Epithelial cell of prostate (primary cell): Measurements from ENCODE around the gene SOAT2.

ENCODE experiments used
- DNase-seq: peaks from one replicate; pipeline ENCODE4 v3.0.0-alpha.2; 2011; ENCODE audit warnings: low read depth, low spot score
- H3K27ac ChIP-seq: fragments of 450-650 bp; 2 replicates; pipeline ENCODE4 v1.5.1; 2017; ENCODE audit warnings: mild to moderate bottlenecking

SOAT2 gene

DNA sequence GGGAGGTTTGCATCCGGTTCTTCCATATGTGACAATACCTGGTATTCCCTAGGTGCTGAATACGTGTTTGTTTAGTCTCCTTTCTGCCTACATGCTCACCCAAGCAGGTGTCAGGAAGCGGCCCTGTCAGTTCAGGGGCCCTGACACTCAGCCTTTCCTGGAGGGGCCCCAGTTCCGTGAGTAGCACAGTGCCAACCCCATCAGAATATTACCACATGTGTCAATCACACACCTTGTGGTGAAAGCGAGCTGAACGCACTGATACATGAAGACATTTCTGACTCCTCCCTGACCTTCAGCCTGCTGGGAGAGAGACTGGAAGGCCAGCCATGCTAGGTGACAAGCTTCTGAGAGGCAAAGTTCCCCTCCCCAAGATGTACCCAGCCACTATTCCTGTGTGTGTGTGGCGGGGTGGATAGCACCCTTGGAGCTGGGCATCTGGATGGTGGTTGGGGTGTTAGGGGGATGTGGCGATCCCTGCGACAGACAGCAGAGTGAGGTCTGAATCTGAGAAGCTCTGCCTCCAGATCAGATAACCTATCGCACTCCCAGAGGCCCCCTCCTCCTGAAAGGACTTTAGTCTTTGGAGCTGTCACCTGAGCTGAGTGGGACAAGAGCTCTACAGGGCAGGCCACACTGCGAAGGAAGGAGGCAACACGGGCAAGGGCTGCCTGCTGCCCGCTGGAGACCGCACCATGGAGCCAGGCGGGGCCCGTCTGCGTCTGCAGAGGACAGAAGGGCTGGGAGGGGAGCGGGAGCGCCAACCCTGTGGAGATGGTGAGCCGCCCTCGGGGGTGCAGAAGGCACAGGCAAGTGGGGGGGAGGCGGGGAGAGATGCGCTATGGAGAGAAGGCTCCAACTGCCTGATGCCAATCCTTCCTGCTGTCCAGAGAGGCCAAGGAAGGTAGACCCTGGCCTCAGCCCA is at the start of gene SOAT2:
Gene SOAT2 (plus strand): TSS at position 604 of the 925 bp plus-strand sequence. CDS start 92 bp downstream, at position 696.
- DNase-seq: no peak
- no peak within 1 kb of the TSS for H3K27ac ChIP-seq

GRCh38 chr12:53054112-53054878 is 49.0 kb upstream of the SOAT2 start:
- peak overlapping the region; percentile 88 for H3K27ac ChIP-seq
- DNase-seq: peak; percentile 75

GRCh38 chr12:53055471-53056266 is 47.6 kb upstream of the SOAT2 start:
- DNase-seq: no peak

GRCh38 chr12:53056296-53056695 is 47.0 kb upstream of the SOAT2 start:
- no peak for DNase-seq
- no peak overlapping the region for H3K27ac ChIP-seq

More at GRCh38 chr12:53055471-53056266, 47.6 kb upstream of the SOAT2 start:
- H3K27ac ChIP-seq: no peak overlapping the region

- no peak overlapping the region for H3K27ac ChIP-seq
Observed at GRCh38 chr12:53056901-53057300, 46.4 kb upstream of the SOAT2 start.

DNA sequence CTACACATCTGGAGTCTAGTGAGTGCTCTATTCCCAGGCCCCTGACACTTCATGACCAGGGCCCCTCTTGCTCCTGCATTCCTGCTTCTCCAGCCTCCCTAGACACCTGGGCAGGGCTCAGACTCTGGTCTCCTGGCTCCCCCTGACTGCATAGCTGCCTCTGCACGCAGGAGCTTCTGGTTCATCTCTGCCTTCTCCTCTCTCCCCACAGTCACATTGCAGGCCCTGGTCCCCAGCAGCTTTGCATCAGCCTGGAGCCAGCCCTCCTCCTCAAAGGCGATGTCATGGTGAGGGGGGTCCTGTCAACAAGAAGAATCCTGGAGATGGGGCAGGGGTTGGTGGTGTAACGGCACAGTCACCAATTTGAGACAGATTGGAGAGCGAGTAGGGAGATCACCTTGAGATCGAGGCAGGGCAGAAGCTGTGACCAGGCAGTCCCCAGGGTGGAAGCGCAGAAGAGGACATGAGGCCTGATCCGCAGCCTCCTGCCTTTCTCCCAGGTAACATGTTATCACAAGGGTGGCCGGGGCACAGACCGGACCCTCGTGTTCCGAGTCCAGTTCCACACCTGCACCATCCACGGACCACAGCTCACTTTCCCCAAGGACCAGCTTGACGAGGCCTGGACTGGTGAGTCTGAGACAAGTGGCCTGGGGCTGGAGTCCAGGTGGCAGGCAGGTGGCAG is 45.3 kb upstream of the SOAT2 start:
- no peak overlapping the region for H3K27ac ChIP-seq
- no peak for DNase-seq

More at GRCh38 chr12:53056901-53057300, 46.4 kb upstream of the SOAT2 start:
- no peak for DNase-seq

DNA sequence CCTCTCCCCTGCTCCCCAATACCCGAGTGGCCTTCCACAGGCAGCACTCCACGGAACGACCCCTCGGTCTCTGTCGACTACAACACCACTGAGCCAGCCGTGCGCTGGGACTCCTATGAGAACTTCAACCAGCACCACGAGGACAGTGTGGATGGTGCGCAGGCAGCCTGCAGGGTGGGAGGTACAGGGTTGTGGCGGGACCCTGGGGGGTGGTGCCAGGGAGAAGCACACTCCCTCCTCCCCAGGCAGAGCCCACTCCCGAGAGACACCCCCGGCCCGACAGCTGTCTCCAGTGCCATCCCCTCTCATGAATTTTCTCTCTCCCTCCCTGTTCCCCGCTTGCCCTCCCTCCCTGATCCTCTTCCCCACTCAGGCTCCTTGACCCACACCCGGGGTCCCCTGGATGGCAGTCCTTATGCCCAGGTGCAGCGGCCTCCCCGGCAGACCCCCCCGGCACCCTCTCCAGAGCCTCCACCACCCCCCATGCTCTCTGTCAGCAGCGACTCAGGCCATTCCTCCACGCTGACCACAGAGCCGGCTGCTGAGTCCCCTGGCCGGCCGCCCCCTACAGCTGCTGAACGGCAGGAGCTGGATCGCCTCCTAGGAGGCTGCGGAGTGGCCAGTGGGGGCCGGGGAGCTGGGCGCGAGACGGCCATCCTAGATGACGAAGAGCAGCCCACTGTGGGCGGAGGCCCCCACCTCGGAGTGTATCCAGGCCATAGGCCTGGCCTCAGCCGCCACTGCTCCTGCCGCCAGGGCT is 44.4 kb upstream of the SOAT2 start:
- no peak for DNase-seq
- no peak overlapping the region for H3K27ac ChIP-seq

DNA sequence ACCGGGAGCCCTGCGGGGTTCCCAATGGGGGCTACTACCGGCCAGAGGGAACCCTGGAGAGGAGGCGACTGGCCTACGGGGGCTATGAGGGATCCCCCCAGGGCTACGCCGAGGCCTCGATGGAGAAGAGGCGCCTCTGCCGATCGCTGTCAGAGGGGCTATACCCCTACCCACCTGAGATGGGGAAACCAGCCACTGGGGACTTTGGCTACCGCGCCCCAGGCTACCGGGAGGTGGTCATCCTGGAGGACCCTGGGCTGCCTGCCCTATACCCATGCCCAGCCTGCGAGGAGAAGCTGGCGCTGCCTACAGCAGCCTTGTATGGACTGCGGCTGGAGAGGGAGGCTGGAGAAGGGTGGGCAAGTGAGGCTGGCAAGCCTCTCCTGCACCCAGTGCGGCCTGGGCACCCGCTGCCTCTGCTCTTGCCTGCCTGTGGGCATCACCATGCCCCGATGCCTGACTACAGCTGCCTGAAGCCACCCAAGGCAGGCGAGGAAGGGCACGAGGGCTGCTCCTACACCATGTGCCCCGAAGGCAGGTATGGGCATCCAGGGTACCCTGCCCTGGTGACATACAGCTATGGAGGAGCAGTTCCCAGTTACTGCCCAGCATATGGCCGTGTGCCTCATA is 43.7 kb upstream of the SOAT2 start:
- no peak overlapping the region for H3K27ac ChIP-seq

GRCh38 chr12:53060064-53060720 is 43.1 kb upstream of the SOAT2 start:
- no peak overlapping the region for H3K27ac ChIP-seq
- DNase-seq: no peak

More for the DNA sequence above, 43.7 kb upstream of the SOAT2 start:
- no peak for DNase-seq

DNA sequence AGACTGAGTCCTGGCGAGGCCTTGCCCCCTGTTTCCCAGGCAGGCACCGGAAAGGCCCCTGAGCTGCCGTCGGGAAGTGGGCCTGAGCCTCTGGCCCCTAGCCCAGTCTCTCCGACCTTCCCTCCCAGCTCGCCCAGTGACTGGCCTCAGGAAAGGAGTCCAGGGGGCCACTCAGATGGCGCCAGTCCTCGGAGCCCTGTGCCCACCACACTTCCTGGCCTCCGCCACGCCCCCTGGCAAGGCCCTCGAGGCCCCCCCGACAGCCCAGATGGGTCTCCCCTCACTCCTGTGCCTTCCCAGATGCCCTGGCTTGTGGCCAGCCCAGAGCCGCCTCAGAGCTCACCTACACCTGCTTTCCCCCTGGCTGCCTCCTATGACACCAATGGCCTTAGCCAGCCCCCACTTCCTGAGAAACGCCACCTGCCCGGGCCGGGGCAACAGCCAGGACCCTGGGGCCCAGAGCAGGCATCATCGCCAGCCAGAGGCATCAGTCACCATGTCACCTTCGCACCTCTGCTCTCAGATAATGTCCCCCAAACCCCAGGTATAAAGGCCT is 42.5 kb upstream of the SOAT2 start:
- DNase-seq: no peak
- H3K27ac ChIP-seq: no peak overlapping the region

DNA sequence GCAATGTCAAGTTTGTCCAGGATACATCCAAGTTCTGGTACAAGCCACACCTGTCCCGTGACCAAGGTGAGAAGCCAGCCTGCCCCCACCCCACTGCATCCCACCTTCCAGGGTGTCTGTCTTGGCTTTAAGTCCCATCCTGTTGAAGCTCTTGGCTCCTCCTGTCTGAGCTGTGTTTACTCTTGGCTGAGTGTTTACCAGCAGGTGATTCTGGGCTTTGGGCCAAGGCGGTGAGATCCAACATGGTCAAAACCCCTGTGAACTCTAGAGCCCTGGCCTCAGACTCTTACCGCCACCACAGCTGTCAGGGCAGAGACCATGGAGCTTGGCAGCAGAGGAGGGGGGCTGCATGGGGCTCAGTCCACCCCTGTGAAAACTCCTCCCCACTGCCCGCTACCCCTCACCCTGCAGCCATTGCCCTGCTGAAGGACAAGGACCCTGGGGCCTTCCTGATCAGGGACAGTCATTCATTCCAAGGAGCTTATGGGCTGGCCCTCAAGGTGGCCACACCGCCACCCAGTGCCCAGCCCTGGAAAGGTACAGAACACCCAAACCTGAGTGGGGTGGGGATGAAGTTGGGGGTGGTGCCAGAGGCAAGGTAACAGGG is 41.8 kb upstream of the SOAT2 start:
- no peak for DNase-seq
- H3K27ac ChIP-seq: no peak overlapping the region

DNA sequence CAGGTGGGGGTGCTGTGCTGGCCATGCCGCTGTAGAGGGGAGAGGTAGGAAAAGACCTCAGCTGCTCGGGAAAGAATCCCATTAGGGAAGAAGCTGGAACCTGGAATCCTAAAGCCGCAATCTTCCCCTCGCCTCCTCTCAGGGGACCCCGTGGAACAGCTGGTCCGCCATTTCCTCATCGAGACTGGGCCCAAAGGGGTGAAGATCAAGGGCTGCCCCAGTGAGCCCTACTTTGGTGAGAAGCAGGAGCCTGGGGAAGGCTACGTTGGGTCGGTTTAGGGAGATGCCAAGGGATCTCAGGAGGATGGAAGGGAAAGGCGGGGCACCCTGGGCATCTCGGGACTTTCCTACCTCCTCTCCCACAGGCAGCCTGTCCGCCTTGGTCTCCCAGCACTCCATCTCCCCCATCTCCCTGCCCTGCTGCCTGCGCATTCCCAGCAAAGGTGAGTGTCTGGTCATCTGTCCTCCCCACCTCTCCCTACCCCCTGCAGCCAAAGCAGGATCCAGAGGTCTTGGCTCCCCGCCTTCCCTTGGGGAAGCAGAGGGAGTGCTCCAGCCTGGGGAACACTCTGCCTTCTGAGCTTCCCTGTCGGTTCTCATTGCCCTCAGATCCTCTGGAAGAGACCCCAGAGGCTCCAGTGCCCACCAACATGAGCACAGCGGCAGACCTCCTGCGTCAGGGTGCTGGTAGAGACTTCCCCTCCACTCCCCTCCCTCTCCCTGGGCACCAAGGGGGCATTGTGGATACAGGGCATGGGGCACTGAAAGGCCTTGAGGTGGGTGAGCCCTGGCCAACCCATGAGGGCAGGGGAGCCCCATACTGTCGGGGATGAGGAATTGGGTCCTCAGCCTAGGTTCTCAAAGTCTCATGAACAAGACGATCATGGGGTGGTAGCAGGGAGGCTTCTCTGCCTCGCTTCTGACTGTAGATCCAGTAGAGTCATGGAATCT is 41.0 kb upstream of the SOAT2 start:
- no peak overlapping the region for H3K27ac ChIP-seq

DNA sequence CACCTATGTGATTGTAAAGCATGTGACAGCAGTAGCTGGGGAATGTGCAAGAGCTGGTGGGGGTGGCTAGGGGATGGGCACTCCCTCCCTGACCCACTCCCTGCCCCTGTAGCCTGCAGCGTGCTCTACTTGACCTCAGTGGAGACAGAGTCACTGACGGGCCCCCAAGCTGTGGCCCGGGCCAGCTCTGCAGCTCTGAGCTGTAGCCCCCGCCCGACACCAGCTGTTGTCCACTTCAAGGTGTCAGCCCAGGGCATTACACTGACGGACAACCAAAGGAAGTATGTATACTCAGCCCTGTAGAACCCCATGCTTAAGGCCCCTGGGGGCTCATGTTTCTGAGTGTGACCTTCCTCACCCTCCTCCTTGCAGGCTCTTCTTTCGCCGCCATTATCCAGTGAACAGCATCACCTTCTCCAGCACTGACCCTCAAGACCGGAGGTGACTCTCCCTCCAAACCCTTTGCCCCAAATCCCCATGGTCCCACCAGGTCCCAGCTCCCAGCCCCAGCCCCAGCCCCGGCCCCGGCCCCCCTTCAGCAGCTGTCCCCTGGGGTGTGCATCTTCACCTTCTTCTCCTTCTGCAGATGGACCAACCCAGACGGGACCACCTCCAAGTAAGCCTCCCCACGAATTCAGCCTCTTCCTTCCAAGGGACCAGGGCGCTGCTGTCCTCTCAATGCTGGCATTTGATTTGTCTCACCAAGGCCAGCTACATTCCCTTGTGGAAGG is 40.1 kb upstream of the SOAT2 start:
- DNase-seq: no peak
- H3K27ac ChIP-seq: no peak overlapping the region

More for the DNA sequence above, 41.0 kb upstream of the SOAT2 start:
- DNase-seq: no peak

- no peak overlapping the region for H3K27ac ChIP-seq
- DNase-seq: no peak
Observed at GRCh38 chr12:53063708-53064612, 39.3 kb upstream of the SOAT2 start.
